HFFc6 (cell line): ENCODE data around the gene UCK1. TPM values are rescaled to one million over a fixed set of nuclear protein-coding genes. Genes with fewer than 3 reads are reported as not detected.

Experiments
- DNase-seq: peaks from one replicate; pipeline ENCODE4 v3.0.0-alpha.2; 2018
- H3K27ac Mint-ChIP-seq: 2 replicates; pipeline ENCODE4 v1.8.0; 2020; ENCODE audit warnings: mild to moderate bottlenecking, mixed read lengths
- H3K27me3 Mint-ChIP-seq: 2 replicates; pipeline ENCODE4 v1.8.0; 2021; ENCODE audit warnings: mild to moderate bottlenecking, moderate library complexity, mixed read lengths; ENCODE audit not compliant: insufficient read depth
- H3K36me3 Mint-ChIP-seq: 2 replicates; pipeline ENCODE4 v1.8.0; 2021; ENCODE audit warnings: low read depth, mixed read lengths
- H3K4me1 Mint-ChIP-seq: 2 replicates; pipeline ENCODE4 v1.8.0; 2020; ENCODE audit warnings: low read depth, mixed read lengths
- H3K4me3 Mint-ChIP-seq: 2 replicates; pipeline ENCODE4 v1.8.0; 2020; ENCODE audit warnings: mild to moderate bottlenecking, moderate library complexity, mixed read lengths
- H3K9me3 Mint-ChIP-seq: 2 replicates; pipeline ENCODE4 v1.8.0; 2020; ENCODE audit warnings: mild to moderate bottlenecking, mixed read lengths
- total RNA-seq, 6 experiments: library from RNA; stranded (reverse); fragmentation: NEBNext Ultra II Directional; extraction: Animal tissue kit (Norgen Biotek cat#: 25700); gene quantifications; 2 replicates in 1 of 6; 3 replicates in 5 of 6; pipeline ENCODE4 v1.2.3, GENCODE V29; 2021
- TF ChIP-seq, protein P1 (sequence below): fragments of 200-600 bp; sonication (generic); IDR thresholded peaks from 2 replicates; pipeline ENCODE4 v1.5.0; 2021; ENCODE audit warnings: antibody characterized with exemption, mild to moderate bottlenecking

Gene UCK1
- total RNA-seq, 6 experiments from 2014 or later = 18.6 to 22.6 (median 20.8) TPM

DNA sequence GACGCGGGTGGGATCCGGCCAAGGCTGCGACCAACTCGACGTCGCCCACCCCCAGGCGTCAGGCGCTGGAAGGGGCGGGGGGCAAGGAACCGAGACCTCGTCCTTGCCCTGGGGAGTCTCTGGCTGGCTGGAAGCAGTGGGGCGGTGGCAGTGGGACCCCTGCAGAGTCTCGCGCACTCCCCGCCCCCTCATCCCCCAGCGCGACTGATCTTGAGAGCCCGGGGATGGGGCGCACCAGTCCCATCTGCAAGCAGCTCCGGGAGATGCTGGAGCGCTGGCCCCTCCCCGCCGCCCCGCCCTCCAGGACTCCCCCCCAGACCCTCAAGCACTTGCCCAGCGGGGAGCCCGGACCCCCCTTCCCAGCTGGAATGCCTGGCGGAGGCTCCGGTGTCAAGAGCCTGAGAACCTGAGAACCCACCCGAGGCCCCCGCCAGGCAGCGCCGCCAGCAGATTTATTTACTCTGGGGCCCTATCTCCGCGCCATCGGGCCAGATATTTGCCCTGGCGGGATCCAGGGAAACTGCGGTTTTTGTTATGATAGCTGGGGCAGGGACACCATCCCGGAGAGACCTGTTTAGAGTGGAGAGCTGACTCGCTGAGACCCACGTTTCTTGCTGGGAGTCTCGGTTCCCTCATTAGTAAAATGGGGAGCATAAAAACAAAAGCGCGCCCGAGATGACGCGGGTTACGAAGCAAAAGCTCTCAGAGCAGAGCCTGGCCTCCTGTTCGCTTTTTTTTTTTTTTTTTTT lies 15.4 kb upstream of the UCK1 start:
- DNase-seq = no peak
- peaks cover 5% of the 10 kb centered on the region for H3K4me1 Mint-ChIP-seq

DNA sequence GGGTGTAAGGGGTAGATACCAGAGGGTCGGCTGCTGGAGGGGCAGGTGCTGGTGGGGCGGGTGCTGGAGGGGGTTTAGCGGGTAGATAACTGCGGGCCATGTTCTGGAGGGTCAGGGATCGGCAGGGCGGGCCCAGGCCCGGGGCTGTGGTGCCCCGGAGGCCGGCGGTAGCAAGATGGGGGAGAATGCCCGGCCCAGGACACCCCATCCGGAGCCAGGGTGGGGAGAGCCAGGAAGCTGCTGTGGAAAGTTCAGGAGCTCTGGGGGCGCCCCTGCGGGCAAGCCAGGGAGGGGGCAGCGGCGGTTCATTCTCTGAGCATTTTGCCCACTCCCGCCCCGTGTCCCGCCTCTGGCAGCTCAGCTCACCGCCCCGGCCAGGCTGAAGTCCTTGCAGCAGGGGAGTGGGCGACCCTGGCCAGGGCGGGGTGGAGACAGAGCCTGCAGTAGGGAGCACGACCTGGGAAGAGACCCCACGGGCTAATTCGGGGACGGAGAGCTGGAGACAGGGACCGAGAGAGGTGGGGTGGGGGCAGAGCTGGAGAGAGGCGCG lies 14.8 kb upstream of the UCK1 start:
- peaks cover 42% of the 10 kb centered on the region for H3K27me3 Mint-ChIP-seq
- peaks cover 5% of the 10 kb centered on the region for H3K4me1 Mint-ChIP-seq

More for the DNA sequence above, 15.4 kb upstream of the UCK1 start:
- Mint-ChIP-seq H3K9me3 (peaks cover 33% of the 10 kb centered on the region), H3K4me3 (peak overlapping the region; percentile 75), H3K36me3 (peaks cover 24% of the 10 kb centered on the region), H3K27me3 (peaks cover 44% of the 10 kb centered on the region), H3K27ac (no peak overlapping the region)
- TF ChIP-seq, protein P1, sequence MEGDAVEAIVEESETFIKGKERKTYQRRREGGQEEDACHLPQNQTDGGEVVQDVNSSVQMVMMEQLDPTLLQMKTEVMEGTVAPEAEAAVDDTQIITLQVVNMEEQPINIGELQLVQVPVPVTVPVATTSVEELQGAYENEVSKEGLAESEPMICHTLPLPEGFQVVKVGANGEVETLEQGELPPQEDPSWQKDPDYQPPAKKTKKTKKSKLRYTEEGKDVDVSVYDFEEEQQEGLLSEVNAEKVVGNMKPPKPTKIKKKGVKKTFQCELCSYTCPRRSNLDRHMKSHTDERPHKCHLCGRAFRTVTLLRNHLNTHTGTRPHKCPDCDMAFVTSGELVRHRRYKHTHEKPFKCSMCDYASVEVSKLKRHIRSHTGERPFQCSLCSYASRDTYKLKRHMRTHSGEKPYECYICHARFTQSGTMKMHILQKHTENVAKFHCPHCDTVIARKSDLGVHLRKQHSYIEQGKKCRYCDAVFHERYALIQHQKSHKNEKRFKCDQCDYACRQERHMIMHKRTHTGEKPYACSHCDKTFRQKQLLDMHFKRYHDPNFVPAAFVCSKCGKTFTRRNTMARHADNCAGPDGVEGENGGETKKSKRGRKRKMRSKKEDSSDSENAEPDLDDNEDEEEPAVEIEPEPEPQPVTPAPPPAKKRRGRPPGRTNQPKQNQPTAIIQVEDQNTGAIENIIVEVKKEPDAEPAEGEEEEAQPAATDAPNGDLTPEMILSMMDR = 0 out of 2 replicates have a peak, but pooled peaks have one; percentile 8

DNA sequence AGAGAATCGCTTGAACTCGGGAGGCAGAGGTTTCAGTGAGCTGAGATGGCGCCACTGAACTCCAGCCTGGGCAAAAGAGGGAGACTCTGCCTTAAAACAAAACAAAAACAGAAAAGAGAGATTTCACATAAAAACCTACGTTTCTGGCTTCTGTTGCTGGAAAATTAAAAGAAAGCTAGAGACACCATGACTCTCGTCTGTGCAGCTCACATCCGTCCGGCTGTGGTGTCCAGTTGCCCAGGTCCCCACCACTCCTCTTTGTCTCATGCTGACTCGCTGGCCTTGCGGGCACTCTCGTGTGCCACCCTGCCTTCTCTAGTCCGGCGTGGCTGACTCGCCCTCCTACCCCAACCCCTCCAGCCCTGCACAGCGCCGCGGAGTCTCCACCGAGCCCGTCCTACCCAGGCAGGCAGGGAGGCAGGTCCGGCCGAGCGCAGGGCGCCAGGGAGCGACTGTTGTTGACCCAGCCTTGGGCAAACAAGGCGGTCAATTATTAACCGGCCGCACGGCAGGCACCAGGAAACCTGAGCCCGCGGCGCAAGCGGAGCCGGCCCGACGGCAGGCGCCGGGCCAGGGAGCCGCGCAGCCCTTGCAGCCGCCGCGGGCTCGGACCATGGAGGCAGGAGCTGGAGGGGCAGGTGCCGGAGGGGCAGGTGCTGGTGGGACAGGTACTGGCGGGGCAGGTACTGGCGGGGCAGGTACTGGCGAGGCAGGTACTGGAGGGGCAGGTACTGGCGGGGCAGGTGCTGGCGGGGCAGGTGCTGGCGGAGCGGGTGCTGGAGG lies 14.1 kb upstream of the UCK1 start, which contains the start of gene PRRT1B:
Gene PRRT1B, plus strand, starts transcription at position 521 of the 783 bp plus-strand sequence. Its CDS starts 93 bp downstream, at position 614.
- Mint-ChIP-seq H3K4me1 (peaks cover 5% of the 10 kb centered on the region), H3K36me3 (peaks cover 24% of the 10 kb centered on the region), H3K4me3 (no peak within 1 kb of the TSS), H3K9me3 (peaks cover 33% of the 10 kb centered on the region), H3K27ac (no peak within 1 kb of the TSS), H3K27me3 (peaks cover 45% of the 10 kb centered on the region)
- TF ChIP-seq, protein P1 = no peak
- DNase-seq = no peak

More for the DNA sequence above, 14.8 kb upstream of the UCK1 start:
- no peak overlapping the region for H3K4me3 Mint-ChIP-seq
- TF ChIP-seq, protein P1 = no peak
- peaks cover 33% of the 10 kb centered on the region for H3K9me3 Mint-ChIP-seq
- no peak overlapping the region for H3K27ac Mint-ChIP-seq
- peaks cover 24% of the 10 kb centered on the region for H3K36me3 Mint-ChIP-seq
- no peak for DNase-seq

DNA sequence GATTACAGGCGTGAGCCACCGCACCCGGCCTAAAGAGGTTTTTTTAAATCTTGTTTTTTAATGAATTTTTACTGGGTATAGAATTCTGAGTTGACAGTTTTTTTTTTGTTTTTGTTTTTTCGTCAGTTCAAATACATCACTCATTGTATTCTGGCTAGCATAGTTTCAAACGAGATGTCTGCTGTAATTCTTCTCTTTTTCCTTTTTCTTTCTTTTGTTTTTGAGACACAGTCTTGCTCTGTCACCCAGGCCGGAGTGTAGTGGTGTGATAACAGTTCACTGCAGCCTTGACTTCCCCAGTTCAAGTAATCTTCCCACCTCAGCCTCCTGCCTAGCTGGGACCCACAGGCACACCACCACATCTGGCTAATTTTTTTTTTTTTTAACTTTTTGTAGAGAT lies 12.1 kb upstream of the UCK1 start:
- peaks cover 38% of the 10 kb centered on the region for H3K27me3 Mint-ChIP-seq
- no peak overlapping the region for H3K4me3 Mint-ChIP-seq
- TF ChIP-seq, protein P1 = no peak
- peaks cover 24% of the 10 kb centered on the region for H3K36me3 Mint-ChIP-seq
- H3K4me1 Mint-ChIP-seq = peaks cover 5% of the 10 kb centered on the region
- DNase-seq = no peak
- H3K9me3 Mint-ChIP-seq = peaks cover 33% of the 10 kb centered on the region
- no peak overlapping the region for H3K27ac Mint-ChIP-seq

DNA sequence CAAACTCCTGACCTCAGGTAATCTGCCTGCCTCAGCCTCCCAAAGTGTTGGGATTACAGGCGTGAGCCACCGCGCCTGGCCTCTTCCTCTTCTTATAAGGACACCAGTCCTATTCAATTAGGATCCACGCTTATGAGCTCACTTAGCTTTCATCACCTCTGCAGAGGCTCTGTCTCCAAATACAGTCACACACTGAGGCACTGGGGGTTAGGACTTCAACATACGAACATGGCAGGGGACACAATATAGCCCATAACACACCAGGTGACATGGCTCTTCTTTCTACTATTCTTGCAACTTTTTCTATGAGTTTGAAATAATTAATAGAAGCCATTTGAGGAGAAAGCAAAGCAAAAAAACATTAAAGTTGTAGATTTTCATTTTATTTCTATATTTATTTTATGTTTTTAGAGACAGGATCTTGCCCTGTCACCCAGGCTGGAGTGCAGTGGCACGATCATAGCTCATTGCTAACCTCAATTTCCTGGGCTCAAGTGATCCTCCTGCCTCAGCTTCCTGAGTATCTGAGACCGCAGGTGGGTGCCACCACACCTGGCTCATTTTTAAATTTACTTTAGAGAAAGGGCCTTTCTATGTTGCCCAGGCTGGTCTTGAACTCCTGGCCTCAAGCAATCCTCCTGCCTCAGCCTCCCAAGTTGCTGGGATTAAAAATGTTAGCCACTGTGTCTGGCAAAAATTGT lies 8.3 kb upstream of the UCK1 start:
- H3K27ac Mint-ChIP-seq = no peak overlapping the region
- peaks cover 12% of the 10 kb centered on the region for H3K27me3 Mint-ChIP-seq
- no peak overlapping the region for H3K4me3 Mint-ChIP-seq
- peaks cover 21% of the 10 kb centered on the region for H3K36me3 Mint-ChIP-seq
- TF ChIP-seq, protein P1 = no peak
- H3K9me3 Mint-ChIP-seq = peaks cover 26% of the 10 kb centered on the region
- no peak for DNase-seq
- no peaks in the 10 kb centered on the region for H3K4me1 Mint-ChIP-seq
